SU-DHL-6 (cell line): ENCODE measurements around the gene HOXA9.

Experiments
- H2AFZ ChIP-seq: fragments of 200-600 bp; sonication (generic); 2 replicates; pipeline ENCODE4 v1.6.1; 2014; ENCODE audit warnings: low read depth, mild to moderate bottlenecking, moderate library complexity, mixed read lengths, antibody characterized with exemption, low read length; ENCODE audit not compliant: severe bottlenecking
- H3F3A ChIP-seq: fragments of 200-600 bp; shearing (Covaris generic); 2 replicates; pipeline ENCODE4 v1.6.0; 2016; ENCODE audit warnings: antibody characterized with exemption, mild to moderate bottlenecking; ENCODE audit not compliant: insufficient read depth
- H3K27ac ChIP-seq: fragments of 200-600 bp; sonication (generic); 2 replicates; pipeline ENCODE4 v1.5.1; 2016; ENCODE audit warnings: low read depth, mild to moderate bottlenecking, low read length, moderate library complexity, mixed read lengths
- H3K27me3 ChIP-seq: fragments of 200-600 bp; sonication (generic), shearing (Covaris generic); 2 replicates; pipeline ENCODE4 v1.6.0; 2014; ENCODE audit warnings: mild to moderate bottlenecking, low read length
- H3K36me3 ChIP-seq: fragments of 200-600 bp; sonication (generic); 2 replicates; pipeline ENCODE4 v1.6.1; 2014; ENCODE audit warnings: mild to moderate bottlenecking, low read length, mixed read lengths
- H3K4me2 ChIP-seq: fragments of 300-600, 200-600 bp; shearing (Covaris generic), sonication (generic); 2 replicates; pipeline ENCODE4 v1.6.0; 2014; ENCODE audit warnings: low read length, low read depth, mild to moderate bottlenecking; ENCODE audit not compliant: poor library complexity, severe bottlenecking
- H3K4me3 ChIP-seq: fragments of 200-600 bp; sonication (generic); 2 replicates; pipeline ENCODE4 v1.5.1; 2014; ENCODE audit warnings: antibody characterized with exemption, low read length, mild to moderate bottlenecking, mixed read lengths; ENCODE audit not compliant: insufficient read depth, poor library complexity, severe bottlenecking
- H3K79me2 ChIP-seq: fragments of 200-600 bp; sonication (generic); 2 replicates; pipeline ENCODE4 v1.6.1; 2014; ENCODE audit warnings: mild to moderate bottlenecking, low read length, moderate library complexity; ENCODE audit not compliant: insufficient read depth
- H3K9ac ChIP-seq: fragments of 200-600 bp; sonication (generic); 2 replicates; pipeline ENCODE4 v1.7.0; 2014; ENCODE audit warnings: mild to moderate bottlenecking, low read length
- H3K9me2 ChIP-seq: fragments of 200-600 bp; sonication (generic); replicated peaks from 2 replicates; pipeline ENCODE4 v1.6.1; 2014; ENCODE audit warnings: low read length; ENCODE audit not compliant: insufficient read depth
- H3K9me3 ChIP-seq: fragments of 200-600 bp; sonication (generic); 2 replicates; pipeline ENCODE4 v1.6.1; 2014; ENCODE audit warnings: low read length, mixed read lengths; ENCODE audit not compliant: insufficient read depth
- H4K20me1 ChIP-seq: fragments of 200-600 bp; sonication (generic); 2 replicates; pipeline ENCODE4 v1.6.1; 2014; ENCODE audit warnings: low read depth, mild to moderate bottlenecking, antibody characterized with exemption, low read length, moderate library complexity, mixed read lengths
- CTCF ChIP-seq: fragments of 200-600 bp; sonication (generic); IDR thresholded peaks from one replicate; pipeline ENCODE4 v1.5.1; 2017; ENCODE audit warnings: antibody characterized with exemption, mild to moderate bottlenecking, low read length, moderate library complexity; ENCODE audit not compliant: insufficient read depth, poor library complexity, severe bottlenecking
- EZH2phosphoT487 ChIP-seq: fragments of 200-600 bp; sonication (generic), shearing (Covaris generic); conservative IDR thresholded peaks from 2 replicates; pipeline ENCODE4 v1.6.1; 2018; ENCODE audit warnings: mild to moderate bottlenecking, antibody characterized with exemption, low read length, moderate library complexity, mixed read lengths

The HOXA9 gene

DNA sequence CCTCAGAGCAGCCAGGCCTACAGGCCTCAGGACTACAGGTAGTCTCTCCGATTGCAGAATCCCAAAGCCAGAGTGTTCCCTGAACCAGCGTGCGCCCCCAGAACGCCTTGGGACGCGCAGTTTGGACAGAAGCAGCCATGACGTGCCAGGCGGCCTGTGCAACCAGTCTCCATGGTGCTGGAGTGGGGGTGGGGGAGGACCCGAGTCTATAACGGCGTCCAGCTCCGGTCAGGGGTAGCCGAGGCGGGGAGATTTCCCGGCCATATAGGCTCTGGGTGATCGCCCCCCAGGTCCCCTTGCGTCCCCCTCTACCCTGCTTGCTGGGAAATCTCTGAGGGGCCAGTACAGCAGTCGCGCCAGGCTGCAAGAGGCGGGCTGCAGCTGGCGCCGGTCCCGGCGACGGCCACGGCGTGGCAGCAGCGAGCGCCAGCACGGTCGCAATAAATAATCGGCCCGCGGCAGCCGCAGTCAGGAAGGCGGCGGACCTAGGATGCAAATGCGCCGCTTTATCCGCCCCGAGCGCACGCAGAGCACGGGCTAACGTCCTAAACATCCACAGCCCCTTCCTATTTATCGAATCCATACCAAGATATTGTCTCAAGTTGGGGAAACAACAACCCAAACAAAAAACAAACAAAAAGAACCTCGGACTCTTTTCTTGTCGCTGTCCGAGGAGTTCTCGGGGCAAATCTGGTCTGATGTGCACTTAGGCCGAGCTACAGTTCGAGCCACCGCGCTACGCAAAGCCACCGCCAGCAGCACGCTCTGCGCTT lies 14.6 kb downstream of the HOXA9 start:
- Histone ChIP-seq H3K9ac (peak overlapping the region; percentile 75), H3K4me2 (peak overlapping the region; percentile 73), H3K36me3 (0 out of 2 replicates have a peak, but pooled peaks cover 4% of the 10 kb centered on the region), H3K27ac (peak overlapping the region; percentile 46), H3K79me2 (peaks cover 19% of the 10 kb centered on the region; the same call in 1 of the 2 replicates), H3K27me3 (no peaks in the 10 kb centered on the region), H3F3A (peaks cover 4% of the 10 kb centered on the region; the same call in 1 of the 2 replicates), H3K9me3 (no peaks in the 10 kb centered on the region), H3K9me2 (no peaks in the 10 kb centered on the region), H2AFZ (peak overlapping the region; percentile 93), H3K4me3 (peak overlapping the region; percentile 62), H4K20me1 (no peaks in the 10 kb centered on the region)
- TF ChIP-seq EZH2phosphoT487 (no peak), CTCF (peak; percentile 96)

- no peak for TF ChIP-seq CTCF
- no peak for TF ChIP-seq EZH2phosphoT487
- H3K4me2 ChIP-seq = peak overlapping the region; percentile 73
- H3K4me3 ChIP-seq = peak overlapping the region; percentile 62
- H3F3A ChIP-seq = peaks cover 4% of the 10 kb centered on the region; the same call in 1 of the 2 replicates
- H4K20me1 ChIP-seq = no peaks in the 10 kb centered on the region
- no peaks in the 10 kb centered on the region for H3K9me2 ChIP-seq
- no peaks in the 10 kb centered on the region for H3K9me3 ChIP-seq
- no peaks in the 10 kb centered on the region for H3K27me3 ChIP-seq
- peaks cover 15% of the 10 kb centered on the region; the same call in 1 of the 2 replicates for H3K79me2 ChIP-seq
- peak overlapping the region; percentile 75 for H3K9ac ChIP-seq
- 0 out of 2 replicates have a peak, but pooled peaks cover 4% of the 10 kb centered on the region for H3K36me3 ChIP-seq
- peak overlapping the region; percentile 93 for H2AFZ ChIP-seq
- H3K27ac ChIP-seq = peak overlapping the region; percentile 46
Observed at GRCh38 chr7:27149842-27150567, 15.3 kb downstream of the HOXA9 start.

DNA sequence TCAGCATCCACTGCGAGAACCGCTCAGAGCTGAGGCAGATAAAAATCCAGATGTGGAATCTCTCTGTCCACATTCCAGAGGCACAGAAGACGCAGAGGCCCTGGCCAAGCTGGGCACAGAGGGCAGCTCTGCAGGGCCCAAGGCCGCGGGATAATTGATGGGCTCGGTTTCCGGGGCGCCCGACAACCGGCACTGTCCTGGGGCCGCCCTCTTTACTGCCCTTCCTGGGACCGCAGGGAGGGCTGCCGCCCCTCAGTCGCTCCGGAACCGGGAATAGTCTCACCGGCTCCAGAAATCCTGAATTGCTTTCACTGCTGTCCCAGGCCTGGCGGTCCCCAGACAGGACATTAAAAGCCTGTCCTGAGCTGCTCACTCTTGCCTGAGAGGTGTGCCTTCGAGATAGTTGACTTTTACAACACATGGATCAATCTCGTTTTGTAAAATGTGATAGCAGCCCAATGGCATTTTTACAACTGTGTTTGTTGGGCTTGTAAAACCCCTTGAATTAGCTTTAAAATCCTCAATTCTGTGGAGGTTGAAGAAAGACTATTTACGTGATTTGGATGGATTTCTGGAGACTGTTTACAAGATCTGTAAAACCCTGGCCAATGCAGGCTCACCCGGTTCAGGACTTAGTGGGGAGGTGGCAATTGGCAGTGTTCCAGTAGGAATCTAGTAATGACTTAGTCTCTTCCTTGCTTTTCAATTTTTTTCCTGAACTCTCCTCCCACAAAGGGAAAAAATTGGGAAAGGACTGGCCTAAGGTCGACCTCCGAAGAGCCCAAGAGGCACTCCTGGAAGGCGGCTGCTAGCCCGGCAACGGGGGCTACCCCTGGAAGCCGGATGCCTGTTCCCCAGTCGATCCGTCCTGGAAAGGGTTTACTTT lies 16.3 kb downstream of the HOXA9 start:
- no peaks in the 10 kb centered on the region for H3K9me3 ChIP-seq
- H2AFZ ChIP-seq = no peak overlapping the region
- peak overlapping the region; percentile 75 for H3K9ac ChIP-seq
- H4K20me1 ChIP-seq = no peaks in the 10 kb centered on the region
- H3K4me3 ChIP-seq = peak overlapping the region; percentile 62
- TF ChIP-seq EZH2phosphoT487 = no peak
- no peak for TF ChIP-seq CTCF
- no peaks in the 10 kb centered on the region for H3K36me3 ChIP-seq
- peaks cover 4% of the 10 kb centered on the region; the same call in 1 of the 2 replicates for H3F3A ChIP-seq
- H3K79me2 ChIP-seq = peaks cover 15% of the 10 kb centered on the region; the same call in 1 of the 2 replicates
- H3K27me3 ChIP-seq = no peaks in the 10 kb centered on the region
- H3K27ac ChIP-seq = no peak overlapping the region
- no peaks in the 10 kb centered on the region for H3K9me2 ChIP-seq
- peak overlapping the region; percentile 73 for H3K4me2 ChIP-seq
